AG04449 (cell line): Measurements from ENCODE around the gene BIK.

Experiments
- CTCF ChIA-PET: fragments of 350-600 bp; formaldehyde crosslinking; extraction: SDS; loops from one replicate; lab custom pipeline; 2021; ENCODE audit warnings: antibody characterized with exemption; lab: Yijun Ruan, JAX
- POLR2A ChIA-PET: fragments of 400-600, 350-600 bp; formaldehyde crosslinking; extraction: SDS; loops from one replicate; lab custom pipeline; 2020; ENCODE audit warnings: antibody characterized with exemption, inconsistent platforms; lab: Yijun Ruan, JAX
- DNase-seq: peaks from one replicate; pipeline ENCODE4 v3.0.0-alpha.2; 2010; ENCODE audit warnings: low read depth, low spot score
- H3K4me3 ChIP-seq: 2 replicates; pipeline ENCODE4 v1.5.1; 2011; ENCODE audit warnings: low read depth, mild to moderate bottlenecking, control low read depth, low read length
- CTCF ChIP-seq: IDR thresholded peaks from one replicate; pipeline ENCODE4 v1.5.1; 2011; ENCODE audit warnings: mild to moderate bottlenecking, moderate library complexity, low read length, control low read depth, inconsistent platforms; ENCODE audit not compliant: insufficient read depth; ENCODE audit errors: missing control alignments

The BIK gene, protein sequence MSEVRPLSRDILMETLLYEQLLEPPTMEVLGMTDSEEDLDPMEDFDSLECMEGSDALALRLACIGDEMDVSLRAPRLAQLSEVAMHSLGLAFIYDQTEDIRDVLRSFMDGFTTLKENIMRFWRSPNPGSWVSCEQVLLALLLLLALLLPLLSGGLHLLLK

GRCh38 chr22:43110444-43110926 lies at the start of gene BIK:
Gene BIK, plus strand, starts transcription at chr22:43110750. Its CDS starts 13,273 bp downstream, at chr22:43124023.
- POLR2A ChIA-PET = no interaction called here
- CTCF ChIA-PET = interaction anchor here (0.7 to 1.5 kb wide), 3 partner anchors 9 to 290 kb away, joined by 3 to 4 read pairs (median 3); no protein-coding TSS in a partner anchor
- DNase-seq = no peak
- TF ChIP-seq CTCF = peak; percentile 27
- H3K4me3 ChIP-seq = peak within 1 kb of the TSS; percentile 45

- H3K4me3 ChIP-seq = no peak overlapping the region
- no peak for DNase-seq
- POLR2A ChIA-PET = no interaction called here
- TF ChIP-seq CTCF = no peak
- CTCF ChIA-PET = interaction anchor here (1.5 kb wide), 1 partner anchor 285 kb away, joined by 4 read pairs; no protein-coding TSS in a partner anchor
Measured at GRCh38 chr22:43066134-43066533, 44.4 kb upstream of the BIK start.

GRCh38 chr22:43066844-43067385 lies 43.6 kb upstream of the BIK start:
- CTCF ChIA-PET = interaction anchor here (1.5 kb wide), 1 partner anchor 285 kb away, joined by 4 read pairs; no protein-coding TSS in a partner anchor
- peak; percentile 34 for DNase-seq
- TF ChIP-seq CTCF = no peak
- POLR2A ChIA-PET = interaction anchor here (0.6 kb wide), 1 partner anchor 1634 kb away, joined by 3 read pairs; no protein-coding TSS in a partner anchor
- H3K4me3 ChIP-seq = no peak overlapping the region

- CTCF ChIA-PET = interaction anchor here (0.7 kb wide), 1 partner anchor 13 kb away, joined by 3 read pairs; no protein-coding TSS in a partner anchor
- TF ChIP-seq CTCF = no peak
- POLR2A ChIA-PET = interaction anchor here (0.7 kb wide), 1 partner anchor 182 kb away, joined by 3 read pairs; no protein-coding TSS in a partner anchor
Measured at GRCh38 chr22:43077121-43077877, 33.3 kb upstream of the BIK start.

DNA sequence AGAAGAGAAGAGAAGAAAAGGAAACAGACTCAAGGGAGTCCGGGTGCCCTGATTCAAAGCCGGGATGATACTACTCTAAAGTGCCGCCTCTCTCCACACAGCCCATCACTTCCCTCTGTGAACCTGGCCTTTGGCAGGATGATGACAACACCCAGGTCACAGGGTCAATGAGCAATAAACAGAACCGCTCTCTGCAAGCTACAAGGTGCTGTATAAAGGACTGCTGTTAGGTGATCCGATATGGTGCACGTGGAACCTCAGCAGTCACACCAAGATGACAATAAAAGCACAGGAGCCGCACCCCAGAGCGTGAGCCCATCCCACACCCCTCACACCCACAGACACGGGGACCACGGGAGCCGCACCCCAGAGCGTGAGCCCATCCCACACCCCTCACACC lies 32.0 kb upstream of the BIK start:
- DNase-seq = no peak
- no peak overlapping the region for H3K4me3 ChIP-seq
- ChIA-PET CTCF (no interaction called here), POLR2A (no interaction called here)
- TF ChIP-seq CTCF = no peak

More at GRCh38 chr22:43077121-43077877, 33.3 kb upstream of the BIK start:
- no peak for DNase-seq
- no peak overlapping the region for H3K4me3 ChIP-seq
